Measurements from ENCODE around the gene KDM4F.

The KDM4F gene

DNA sequence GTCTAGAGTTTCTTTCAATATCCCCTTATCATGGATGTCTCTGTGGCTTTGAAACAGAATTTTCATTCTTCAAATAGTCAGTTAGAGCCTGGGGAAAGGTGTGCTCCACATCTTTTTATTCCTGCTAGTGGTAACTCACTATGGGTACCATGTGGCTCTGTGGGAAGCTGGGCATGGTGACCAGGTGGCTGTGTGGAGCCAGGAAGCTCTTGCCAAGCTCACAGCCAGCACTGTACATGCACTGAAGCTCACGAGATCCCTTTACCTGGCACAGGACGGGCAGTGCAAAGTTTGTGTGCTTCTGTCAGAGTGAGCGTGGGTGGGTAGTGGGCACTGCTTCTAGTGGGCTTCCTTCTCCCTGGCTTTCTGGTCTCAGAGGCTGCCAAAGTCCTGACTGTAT lies 6.3 kb upstream of the KDM4F start:
- Histone ChIP-seq H3K36me3 (ENCODE audit: control insufficient read depth, insufficient read depth, low read length) (no peaks in the 10 kb centered on the region), H3K27me3 (replicated peaks; ENCODE audit: control insufficient read depth, insufficient read depth, low read length) (no peaks in the 10 kb centered on the region; the same call in none of the 2 replicates), H3K4me3 (replicated peaks; ENCODE audit: low read depth, low read length) (no peak overlapping the region)
- no peak for DNase-seq (ENCODE audit: extremely low read depth, insufficient read length)
- TF ChIP-seq, protein P1, sequence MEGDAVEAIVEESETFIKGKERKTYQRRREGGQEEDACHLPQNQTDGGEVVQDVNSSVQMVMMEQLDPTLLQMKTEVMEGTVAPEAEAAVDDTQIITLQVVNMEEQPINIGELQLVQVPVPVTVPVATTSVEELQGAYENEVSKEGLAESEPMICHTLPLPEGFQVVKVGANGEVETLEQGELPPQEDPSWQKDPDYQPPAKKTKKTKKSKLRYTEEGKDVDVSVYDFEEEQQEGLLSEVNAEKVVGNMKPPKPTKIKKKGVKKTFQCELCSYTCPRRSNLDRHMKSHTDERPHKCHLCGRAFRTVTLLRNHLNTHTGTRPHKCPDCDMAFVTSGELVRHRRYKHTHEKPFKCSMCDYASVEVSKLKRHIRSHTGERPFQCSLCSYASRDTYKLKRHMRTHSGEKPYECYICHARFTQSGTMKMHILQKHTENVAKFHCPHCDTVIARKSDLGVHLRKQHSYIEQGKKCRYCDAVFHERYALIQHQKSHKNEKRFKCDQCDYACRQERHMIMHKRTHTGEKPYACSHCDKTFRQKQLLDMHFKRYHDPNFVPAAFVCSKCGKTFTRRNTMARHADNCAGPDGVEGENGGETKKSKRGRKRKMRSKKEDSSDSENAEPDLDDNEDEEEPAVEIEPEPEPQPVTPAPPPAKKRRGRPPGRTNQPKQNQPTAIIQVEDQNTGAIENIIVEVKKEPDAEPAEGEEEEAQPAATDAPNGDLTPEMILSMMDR (IDR thresholded peaks at IDR 0.05; ENCODE audit: insufficient read depth, low read length, poor library complexity, severe bottlenecking) = no peak

DNA sequence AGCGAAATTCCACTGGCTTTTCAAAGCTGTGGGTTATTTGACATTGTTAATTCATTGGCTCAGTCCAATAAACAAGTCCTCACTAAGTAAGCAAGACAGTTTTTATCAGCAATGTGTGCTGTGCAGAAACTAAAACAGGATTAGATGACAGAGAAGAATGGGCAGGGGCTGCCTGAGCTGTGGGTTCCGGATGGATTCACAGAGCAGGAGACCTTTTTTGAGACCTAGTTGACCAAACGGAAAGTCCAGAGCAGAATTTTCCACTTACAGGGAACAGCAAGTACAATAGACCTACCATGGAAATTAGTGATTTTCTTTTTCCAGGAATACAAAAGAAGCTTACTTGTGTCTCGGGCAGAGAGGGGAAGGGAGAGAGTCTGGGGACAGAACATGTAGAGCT lies 5.2 kb upstream of the KDM4F start:
- Histone ChIP-seq H3K27me3 (replicated peaks; ENCODE audit: control insufficient read depth, insufficient read depth, low read length) (no peaks in the 10 kb centered on the region; the same call in none of the 2 replicates), H3K36me3 (ENCODE audit: control insufficient read depth, insufficient read depth, low read length) (no peaks in the 10 kb centered on the region), H3K4me3 (replicated peaks; ENCODE audit: low read depth, low read length) (no peak overlapping the region)
- TF ChIP-seq, protein P1 (IDR thresholded peaks at IDR 0.05; ENCODE audit: insufficient read depth, low read length, poor library complexity, severe bottlenecking) = no peak
- no peak for DNase-seq (ENCODE audit: extremely low read depth, insufficient read length)

DNA sequence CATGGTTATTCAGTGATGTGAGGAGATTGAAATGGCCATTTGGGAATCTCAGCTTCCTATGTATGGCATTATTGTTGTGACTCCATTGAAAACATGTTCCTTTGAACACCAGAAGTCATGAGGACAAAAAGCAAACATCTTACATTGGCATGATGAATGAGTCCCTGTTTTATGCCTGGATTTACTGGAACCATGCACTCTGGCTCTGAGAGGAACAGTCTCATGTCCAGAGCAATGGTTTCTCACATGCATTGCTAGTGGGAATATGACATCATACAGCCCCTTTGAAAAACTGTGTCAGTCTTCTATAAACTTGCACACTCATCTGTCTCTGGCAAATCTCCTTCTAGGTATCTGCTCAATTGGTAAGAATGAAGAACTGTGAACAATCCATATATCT lies 3.4 kb upstream of the KDM4F start:
- Histone ChIP-seq H3K27me3 (replicated peaks; ENCODE audit: control insufficient read depth, insufficient read depth, low read length) (no peaks in the 10 kb centered on the region; the same call in 1 of the 2 replicates), H3K4me3 (replicated peaks; ENCODE audit: low read depth, low read length) (no peak overlapping the region), H3K36me3 (ENCODE audit: control insufficient read depth, insufficient read depth, low read length) (no peaks in the 10 kb centered on the region)
- TF ChIP-seq, protein P1 (IDR thresholded peaks at IDR 0.05; ENCODE audit: insufficient read depth, low read length, poor library complexity, severe bottlenecking) = no peak
- no peak for DNase-seq (ENCODE audit: extremely low read depth, insufficient read length)

DNA sequence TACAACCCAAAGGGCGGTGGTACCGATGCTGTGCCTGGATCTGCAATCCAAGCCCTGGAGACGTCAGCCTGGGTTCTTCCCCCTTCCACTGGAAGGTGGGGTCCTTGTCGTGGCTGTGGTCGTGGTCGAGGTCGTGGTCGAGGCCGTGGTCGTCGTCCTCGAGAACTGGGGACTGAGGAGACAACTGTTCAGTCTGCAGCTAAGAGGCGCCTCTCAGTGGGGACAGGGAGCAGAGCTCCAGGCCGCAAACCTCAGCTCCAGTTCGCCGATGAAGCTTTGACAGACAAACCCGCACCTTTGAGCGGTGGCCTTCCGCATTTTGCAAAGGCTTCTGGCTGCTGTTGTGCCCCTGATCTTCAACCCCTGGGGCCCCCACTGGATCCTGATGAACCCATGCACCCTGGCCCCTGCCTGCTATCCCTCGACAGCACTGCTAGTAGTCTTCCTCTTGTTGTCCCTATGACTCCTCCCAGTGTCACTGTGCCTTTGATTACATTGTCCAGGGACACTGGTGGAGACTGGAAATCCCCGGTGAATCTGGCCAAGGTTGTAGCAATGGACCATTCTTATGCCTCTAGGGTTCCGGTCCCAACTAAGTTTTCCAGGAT lies 1.5 kb downstream of the KDM4F start:
- Histone ChIP-seq H3K4me3 (replicated peaks; ENCODE audit: low read depth, low read length) (no peak overlapping the region), H3K27me3 (replicated peaks; ENCODE audit: control insufficient read depth, insufficient read depth, low read length) (no peaks in the 10 kb centered on the region), H3K36me3 (ENCODE audit: control insufficient read depth, insufficient read depth, low read length) (no peaks in the 10 kb centered on the region)
- no peak for DNase-seq (ENCODE audit: extremely low read depth, insufficient read length)
- TF ChIP-seq, protein P1 (IDR thresholded peaks at IDR 0.05; ENCODE audit: insufficient read depth, low read length, poor library complexity, severe bottlenecking) = no peak

DNA sequence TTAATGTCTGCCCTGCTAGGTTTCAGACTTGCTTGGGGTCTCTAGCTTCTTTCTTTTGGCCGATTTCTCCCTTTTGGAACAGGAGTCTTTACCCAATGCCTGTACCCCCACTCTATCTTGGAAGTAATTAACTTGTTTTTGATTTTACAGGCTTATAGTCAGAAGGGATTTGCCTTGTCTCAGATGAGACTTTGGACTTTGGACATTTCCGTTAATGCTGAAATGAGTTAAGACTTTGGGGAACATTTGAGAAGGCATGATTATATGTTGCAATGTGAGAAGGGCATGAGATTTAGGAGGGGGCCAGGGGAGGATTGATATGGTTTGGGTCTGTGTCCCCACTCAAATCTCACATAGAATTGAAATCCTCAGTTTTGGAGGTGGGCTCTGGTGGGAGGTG lies 5.1 kb downstream of the KDM4F start:
- Histone ChIP-seq H3K4me3 (replicated peaks; ENCODE audit: low read depth, low read length) (no peak overlapping the region), H3K27me3 (replicated peaks; ENCODE audit: control insufficient read depth, insufficient read depth, low read length) (no peaks in the 10 kb centered on the region), H3K36me3 (ENCODE audit: control insufficient read depth, insufficient read depth, low read length) (no peaks in the 10 kb centered on the region)
- TF ChIP-seq, protein P1 (IDR thresholded peaks at IDR 0.05; ENCODE audit: insufficient read depth, low read length, poor library complexity, severe bottlenecking) = no peak
- no peak for DNase-seq (ENCODE audit: extremely low read depth, insufficient read length)
